Breast epithelium (tissue), 3 donors: ENCODE results near the gene TAF6L.

Experiments used
- POLR2A ChIP-seq: fragments of 450-650 bp; IDR thresholded peaks from one replicate; pipeline ENCODE4 v1.6.1; 2016; ENCODE audit warnings: antibody characterized with exemption, mild to moderate bottlenecking, moderate library complexity
- POLR2AphosphoS5 ChIP-seq, 3 donors: sonication (generic); formaldehyde crosslinking; IDR thresholded peaks; one replicate each; pipeline ENCODE4 v1.6.1; 2017; ENCODE audit warnings: antibody characterized with exemption in 3 of 3
- TF ChIP-seq, protein P1 (sequence below), 3 donors: fragments of 450-650 bp; IDR thresholded peaks; one replicate each; pipeline ENCODE4 v1.5.1; 2016 to 2017; ENCODE audit warnings: antibody characterized with exemption in 3 of 3, mild to moderate bottlenecking in 3 of 3, moderate library complexity in 3 of 3

DNA sequence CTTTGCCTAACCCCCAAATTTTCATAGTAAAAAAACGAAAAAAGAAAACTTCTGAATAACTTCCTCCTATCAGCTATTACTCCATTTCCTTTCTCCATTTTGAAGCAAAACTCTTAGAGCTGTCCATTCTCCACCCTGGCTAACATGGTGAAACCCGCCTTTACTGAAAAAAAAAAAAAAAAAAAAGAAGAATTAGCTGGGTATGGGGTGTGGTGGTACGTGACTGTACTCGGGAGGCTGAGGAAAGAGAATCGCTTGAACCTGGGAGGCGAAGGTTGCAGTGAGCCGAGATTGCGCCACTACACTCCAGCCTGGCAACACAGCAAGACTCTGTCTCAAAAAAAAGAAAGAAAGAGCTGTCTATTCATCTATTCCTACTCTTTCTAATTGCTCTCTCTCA lies 45.4 kb downstream of the TAF6L start:
- TF ChIP-seq, protein P1, sequence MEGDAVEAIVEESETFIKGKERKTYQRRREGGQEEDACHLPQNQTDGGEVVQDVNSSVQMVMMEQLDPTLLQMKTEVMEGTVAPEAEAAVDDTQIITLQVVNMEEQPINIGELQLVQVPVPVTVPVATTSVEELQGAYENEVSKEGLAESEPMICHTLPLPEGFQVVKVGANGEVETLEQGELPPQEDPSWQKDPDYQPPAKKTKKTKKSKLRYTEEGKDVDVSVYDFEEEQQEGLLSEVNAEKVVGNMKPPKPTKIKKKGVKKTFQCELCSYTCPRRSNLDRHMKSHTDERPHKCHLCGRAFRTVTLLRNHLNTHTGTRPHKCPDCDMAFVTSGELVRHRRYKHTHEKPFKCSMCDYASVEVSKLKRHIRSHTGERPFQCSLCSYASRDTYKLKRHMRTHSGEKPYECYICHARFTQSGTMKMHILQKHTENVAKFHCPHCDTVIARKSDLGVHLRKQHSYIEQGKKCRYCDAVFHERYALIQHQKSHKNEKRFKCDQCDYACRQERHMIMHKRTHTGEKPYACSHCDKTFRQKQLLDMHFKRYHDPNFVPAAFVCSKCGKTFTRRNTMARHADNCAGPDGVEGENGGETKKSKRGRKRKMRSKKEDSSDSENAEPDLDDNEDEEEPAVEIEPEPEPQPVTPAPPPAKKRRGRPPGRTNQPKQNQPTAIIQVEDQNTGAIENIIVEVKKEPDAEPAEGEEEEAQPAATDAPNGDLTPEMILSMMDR (IDR thresholded peaks at IDR 0.05): no peak
- TF ChIP-seq POLR2AphosphoS5 (IDR thresholded peaks at IDR 0.05) (no peak), POLR2A (no peak)
